PC-3 (cell line): ENCODE results near the gene CFAP99. TPM values are rescaled to one million over a fixed set of nuclear protein-coding genes. Genes with fewer than 3 reads are reported as not detected.

Experiments
- ATAC-seq: fragments of 200-7000 bp; cut with Tn5 transposase; 2 replicates; pipeline ENCODE4 v1.9.1; 2020; ENCODE audit warnings: mild to moderate bottlenecking, moderate library complexity
- BruUV-seq: library from RNA; stranded (reverse); fragments of 400-500 nt; replicated peaks from 2 replicates; lab custom pipeline; 2021; lab: Mats Ljungman, UMichigan
- CTCF ChIA-PET: fragments of 300-600 bp; sonication (Branson Sonifier 250); formaldehyde crosslinking; loops from one replicate; lab custom pipeline; 2022; ENCODE audit warnings: antibody characterized with exemption; lab: Charles Lee
- POLR2A ChIA-PET: fragments of 300-600 bp; sonication (Branson Sonifier 250); formaldehyde crosslinking; loops from one replicate; lab custom pipeline; 2022; ENCODE audit warnings: antibody characterized with exemption; ENCODE audit not compliant: unreplicated experiment; lab: Charles Lee
- DNase-seq: peaks from one replicate; pipeline ENCODE4 v3.0.0-alpha.2; 2015
- H2AFZ ChIP-seq: fragments of 300-600 bp; sonication (generic); 2 replicates; pipeline ENCODE4 v1.6.0; 2016; ENCODE audit warnings: antibody characterized with exemption, low read length
- H3F3A ChIP-seq: fragments of 300-600 bp; sonication (generic); one replicate; pipeline ENCODE4 v1.6.0; 2017; ENCODE audit warnings: antibody characterized with exemption, low read length, control low read depth, mild to moderate bottlenecking; ENCODE audit not compliant: unreplicated experiment
- H3K27ac ChIP-seq: fragments of 300-600 bp; sonication (generic); 2 replicates; pipeline ENCODE4 v1.5.1; 2016; ENCODE audit warnings: mild to moderate bottlenecking, low read length
- H3K27me3 ChIP-seq: fragments of 300-600 bp; sonication (generic); 2 replicates; pipeline ENCODE4 v1.6.1; 2016; ENCODE audit warnings: low read length, mixed read lengths
- H3K36me3 ChIP-seq: fragments of 300-600 bp; sonication (generic); 2 replicates; pipeline ENCODE4 v1.6.1; 2016; ENCODE audit warnings: low read depth, mixed run types, low read length, mixed read lengths
- H3K4me1 ChIP-seq: fragments of 300-600 bp; sonication (generic); 2 replicates; pipeline ENCODE4 v1.5.1; 2016; ENCODE audit warnings: low read length; ENCODE audit not compliant: insufficient read depth
- H3K4me2 ChIP-seq: fragments of 300-600 bp; sonication (generic); 2 replicates; pipeline ENCODE4 v1.6.0; 2016; ENCODE audit warnings: low read length
- H3K4me3 ChIP-seq: fragments of 300-600 bp; sonication (generic); 2 replicates; pipeline ENCODE4 v1.5.1; 2016; ENCODE audit warnings: mild to moderate bottlenecking, low read length, mixed read lengths
- H3K79me2 ChIP-seq: fragments of 300-600 bp; sonication (generic); 2 replicates; pipeline ENCODE4 v1.6.1; 2017; ENCODE audit warnings: low read length, mixed read lengths
- H3K9ac ChIP-seq: fragments of 300-600 bp; sonication (generic); 2 replicates; pipeline ENCODE4 v1.6.0; 2016; ENCODE audit warnings: mild to moderate bottlenecking, low read length
- H3K9me2 ChIP-seq: fragments of 300-600 bp; sonication (generic); replicated peaks from 2 replicates; pipeline ENCODE4 v1.6.1; 2016; ENCODE audit warnings: mixed run types, low read length, mixed read lengths
- H3K9me3 ChIP-seq: fragments of 300-600 bp; sonication (generic); 2 replicates; pipeline ENCODE4 v1.6.1; 2016; ENCODE audit warnings: low read length, mixed read lengths
- H4K20me1 ChIP-seq: fragments of 300-600 bp; sonication (generic); 2 replicates; pipeline ENCODE4 v1.6.1; 2016; ENCODE audit warnings: low read length, mixed read lengths
- EZH2 ChIP-seq: fragments of 300-600 bp; sonication (generic); IDR thresholded peaks from one replicate; pipeline ENCODE4 v1.6.1; 2017; ENCODE audit warnings: antibody characterized with exemption, mild to moderate bottlenecking, low read length; ENCODE audit not compliant: unreplicated experiment
- EZH2phosphoT487 ChIP-seq: fragments of 300-600 bp; sonication (generic); IDR thresholded peaks from 2 replicates; pipeline ENCODE4 v1.6.1; 2018; ENCODE audit warnings: mild to moderate bottlenecking, antibody characterized with exemption, low read length, borderline replicate concordance
- intact Hi-C: fragments of 100-400 bp; cut with micrococcal nuclease; formaldehyde crosslinking; loops from 2 replicates; pipeline ENCODE4 v1.9.0; 2023
- total RNA-seq: library from RNA; depleted of rRNA; stranded (reverse); fragments of >200 nt; gene quantifications from 2 replicates; pipeline ENCODE4 v1.2.3, GENCODE V29; 2014
- TF ChIP-seq, protein P1 (sequence below): fragments of 300-600 bp; sonication (generic); conservative IDR thresholded peaks from 2 replicates; pipeline ENCODE4 v1.5.1; 2017; ENCODE audit warnings: antibody characterized with exemption, low read depth, mild to moderate bottlenecking, low read length

CFAP99 gene
- total RNA-seq, 1 experiment from 2014 or later, result not detected

GRCh38 chr4:2396781-2397368, 21.9 kb upstream of the CFAP99 start:
- Histone ChIP-seq H3K9me2 (no peaks in the 10 kb centered on the region), H3K4me3 (no peak overlapping the region), H3K36me3 (no peaks in the 10 kb centered on the region), H4K20me1 (no peaks in the 10 kb centered on the region), H3K79me2 (no peaks in the 10 kb centered on the region), H3K9ac (no peak overlapping the region), H3K4me1 (peaks cover 4% of the 10 kb centered on the region; the same call in 1 of the 2 replicates), H3F3A (no peaks in the 10 kb centered on the region), H2AFZ (no peak overlapping the region), H3K4me2 (no peak overlapping the region), H3K27ac (no peak overlapping the region), H3K27me3 (no peaks in the 10 kb centered on the region), H3K9me3 (no peaks in the 10 kb centered on the region)
- POLR2A ChIA-PET, result no interaction called here
- CTCF ChIA-PET, result no interaction called here
- no TSS peak for BruUV-seq
- ATAC-seq (no peak), DNase-seq (no peak)
- intact Hi-C loops, result no loop called here
- TF ChIP-seq, protein P1, sequence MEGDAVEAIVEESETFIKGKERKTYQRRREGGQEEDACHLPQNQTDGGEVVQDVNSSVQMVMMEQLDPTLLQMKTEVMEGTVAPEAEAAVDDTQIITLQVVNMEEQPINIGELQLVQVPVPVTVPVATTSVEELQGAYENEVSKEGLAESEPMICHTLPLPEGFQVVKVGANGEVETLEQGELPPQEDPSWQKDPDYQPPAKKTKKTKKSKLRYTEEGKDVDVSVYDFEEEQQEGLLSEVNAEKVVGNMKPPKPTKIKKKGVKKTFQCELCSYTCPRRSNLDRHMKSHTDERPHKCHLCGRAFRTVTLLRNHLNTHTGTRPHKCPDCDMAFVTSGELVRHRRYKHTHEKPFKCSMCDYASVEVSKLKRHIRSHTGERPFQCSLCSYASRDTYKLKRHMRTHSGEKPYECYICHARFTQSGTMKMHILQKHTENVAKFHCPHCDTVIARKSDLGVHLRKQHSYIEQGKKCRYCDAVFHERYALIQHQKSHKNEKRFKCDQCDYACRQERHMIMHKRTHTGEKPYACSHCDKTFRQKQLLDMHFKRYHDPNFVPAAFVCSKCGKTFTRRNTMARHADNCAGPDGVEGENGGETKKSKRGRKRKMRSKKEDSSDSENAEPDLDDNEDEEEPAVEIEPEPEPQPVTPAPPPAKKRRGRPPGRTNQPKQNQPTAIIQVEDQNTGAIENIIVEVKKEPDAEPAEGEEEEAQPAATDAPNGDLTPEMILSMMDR, result no peak
- no peak for TF ChIP-seq EZH2
- no peak for TF ChIP-seq EZH2phosphoT487

DNA sequence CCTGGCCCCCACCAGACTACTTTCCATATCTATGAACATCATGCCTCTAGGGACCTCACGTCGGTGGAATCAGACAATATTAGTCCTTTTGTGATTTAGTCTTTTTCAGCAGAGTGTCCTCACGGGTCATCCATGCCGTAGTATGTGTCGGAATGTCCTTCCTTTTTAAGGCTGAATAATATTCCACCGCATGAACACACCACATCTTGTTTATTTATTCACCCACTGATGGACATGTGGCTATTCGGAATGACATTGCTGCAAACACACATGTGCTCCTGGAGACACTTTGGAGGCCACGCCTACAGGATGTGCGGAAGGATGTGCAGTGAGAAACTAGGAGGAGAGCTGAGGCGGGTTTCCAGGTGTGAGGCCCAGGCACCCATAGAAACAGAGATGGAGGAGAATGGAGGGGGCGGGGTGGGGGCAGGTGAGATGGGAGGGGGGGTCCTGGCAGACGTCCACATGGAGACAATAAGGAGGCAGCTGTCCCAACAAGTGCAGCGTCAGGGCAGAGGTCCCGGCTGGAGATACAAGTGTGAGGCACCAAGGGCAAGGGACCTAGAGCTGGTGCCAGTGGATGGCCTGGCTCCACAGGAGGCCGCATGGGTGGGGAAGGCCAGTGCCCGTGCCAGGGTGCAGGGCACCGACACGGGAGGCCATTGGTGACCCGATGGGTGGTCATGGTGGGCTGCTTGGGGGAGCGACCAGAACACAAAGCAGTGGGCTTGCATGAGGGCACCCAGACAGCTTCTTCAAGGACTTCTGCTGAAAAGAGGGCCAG, 21.0 kb upstream of the CFAP99 start:
- intact Hi-C loops, result no loop called here
- Histone ChIP-seq H3K9me2 (no peaks in the 10 kb centered on the region), H3K27ac (no peak overlapping the region), H3K4me3 (no peak overlapping the region), H3F3A (no peaks in the 10 kb centered on the region), H3K4me2 (no peak overlapping the region), H3K79me2 (no peaks in the 10 kb centered on the region), H3K4me1 (peaks cover 8% of the 10 kb centered on the region; the same call in 1 of the 2 replicates), H2AFZ (no peak overlapping the region), H3K9ac (no peak overlapping the region), H4K20me1 (no peaks in the 10 kb centered on the region), H3K9me3 (no peaks in the 10 kb centered on the region), H3K27me3 (no peaks in the 10 kb centered on the region), H3K36me3 (no peaks in the 10 kb centered on the region)
- DNase-seq (no peak), ATAC-seq (no peak)
- no TSS peak for BruUV-seq
- TF ChIP-seq, protein P1, result no peak
- ChIA-PET POLR2A (no interaction called here), CTCF (no interaction called here)

GRCh38 chr4:2399216-2399615, 19.5 kb upstream of the CFAP99 start:
- BruUV-seq, result no TSS peak
- H3K36me3 ChIP-seq, result no peaks in the 10 kb centered on the region
- no peaks in the 10 kb centered on the region for H4K20me1 ChIP-seq
- TF ChIP-seq EZH2phosphoT487, result no peak
- no peak for TF ChIP-seq EZH2
- TF ChIP-seq, protein P1, result no peak
- intact Hi-C loops, result no loop called here
- no peak for DNase-seq
- H3K27me3 ChIP-seq, result no peaks in the 10 kb centered on the region
- ChIA-PET CTCF (no interaction called here), POLR2A (no interaction called here)
- H2AFZ ChIP-seq, result no peak overlapping the region
- H3K9me2 ChIP-seq, result no peaks in the 10 kb centered on the region
- H3K9ac ChIP-seq, result no peak overlapping the region
- no peaks in the 10 kb centered on the region for H3F3A ChIP-seq
- no peaks in the 10 kb centered on the region for H3K9me3 ChIP-seq
- no peak overlapping the region for H3K4me2 ChIP-seq
- ATAC-seq, result no peak
- no peak overlapping the region for H3K4me3 ChIP-seq
- no peak overlapping the region for H3K27ac ChIP-seq
- no peaks in the 10 kb centered on the region for H3K79me2 ChIP-seq
- peaks cover 9% of the 10 kb centered on the region; the same call in 1 of the 2 replicates for H3K4me1 ChIP-seq
